Astrocyte of the spinal cord (primary cell): ENCODE results near the gene ABCC6.

Experiments used
- DNase-seq: peaks from one replicate; pipeline ENCODE4 v3.0.0; 2011; ENCODE audit warnings: low read depth, low spot score
- H3K4me3 ChIP-seq: 2 replicates; pipeline ENCODE4 v1.5.1; 2011; ENCODE audit warnings: low read depth, mild to moderate bottlenecking, low read length, moderate library complexity
- CTCF ChIP-seq: IDR thresholded peaks from 2 replicates; pipeline ENCODE4 v1.5.1; 2012; ENCODE audit warnings: low read depth, mild to moderate bottlenecking, low read length, inconsistent platforms
- in situ Hi-C: cut with HindIII; loops from 2 replicates; pipeline ENCODE4 v1.10.0; 2017; ENCODE audit warnings: low sequenced_read_pairs

Gene ABCC6

GRCh38 chr16:16113076-16113475 is 110.2 kb downstream of the ABCC6 start:
- H3K4me3 ChIP-seq: no peak overlapping the region
- TF ChIP-seq CTCF: no peak
- in situ Hi-C loops: no loop called here
- no peak for DNase-seq

- TF ChIP-seq CTCF: no peak
- no peak overlapping the region for H3K4me3 ChIP-seq
- in situ Hi-C loops: no loop called here
- no peak for DNase-seq
These were observed 110.7 kb downstream of the ABCC6 start for GRCh38 chr16:16112450-16113053.

- no peak overlapping the region for H3K4me3 ChIP-seq
- in situ Hi-C loops: no loop called here
- TF ChIP-seq CTCF: no peak
- DNase-seq: no peak
These were observed 111.7 kb downstream of the ABCC6 start for GRCh38 chr16:16111639-16112038.

GRCh38 chr16:16110111-16110490 is 113.2 kb downstream of the ABCC6 start:
- no peak for DNase-seq
- in situ Hi-C loops: no loop called here
- H3K4me3 ChIP-seq: no peak overlapping the region
- no peak for TF ChIP-seq CTCF

- in situ Hi-C loops: no loop called here
- DNase-seq: no peak
- H3K4me3 ChIP-seq: no peak overlapping the region
- no peak for TF ChIP-seq CTCF
These were observed 113.7 kb downstream of the ABCC6 start for GRCh38 chr16:16109453-16110110.

- no peak for TF ChIP-seq CTCF
- H3K4me3 ChIP-seq: no peak overlapping the region
- in situ Hi-C loops: no loop called here
- DNase-seq: no peak
These were observed 114.5 kb downstream of the ABCC6 start for GRCh38 chr16:16108759-16109158.
